Measurements from ENCODE around the gene SCRT2. TPM values are rescaled to one million over a fixed set of nuclear protein-coding genes. Genes with fewer than 3 reads are reported as not detected.

The SCRT2 gene
- not detected in 2 replicates for total RNA-seq

GRCh38 chr20:675453-676314, at the start of gene SCRT2:
Gene SCRT2, minus strand, starts transcription at chr20:675802. Its CDS starts 201 bp downstream, at chr20:675601.

GRCh38 chr20:653110-653589, 22.5 kb downstream of the SCRT2 start, which contains the start of gene SRXN1:
Gene SRXN1, minus strand, starts transcription at chr20:653200. Its CDS starts 15 bp downstream, at chr20:653185.

Other genes with a start within 250 kb of the SCRT2 start
- gene TBC1D20, start 213.3 kb downstream of the SCRT2 start, total RNA-seq = 32.2 and 41.4 TPM in 2 replicates
- gene CSNK2A1, start 132.0 kb downstream of the SCRT2 start, total RNA-seq = 120 and 125 TPM in 2 replicates
- not detected in 2 replicates for gene TCF15, start 65.5 kb downstream of the SCRT2 start, total RNA-seq
- 62.1 and 64.3 TPM in 2 replicates for gene SRXN1, start 22.6 kb downstream of the SCRT2 start, total RNA-seq
- gene SLC52A3, start 92.7 kb upstream of the SCRT2 start, total RNA-seq = not detected in 2 replicates
- gene FAM110A, start 157.9 kb upstream of the SCRT2 start, total RNA-seq = 0.85 and 2.9 TPM in 2 replicates
- gene ANGPT4, start 240.5 kb upstream of the SCRT2 start, total RNA-seq = under 0.01 TPM in 1 of 2 replicates, not detected in the other